ENCODE results near the gene GRIK4. TPM values are rescaled to one million over a fixed set of nuclear protein-coding genes. Genes with fewer than 3 reads are reported as not detected.

Gene GRIK4
- total RNA-seq (2014; rRNA removed; shearing (Covaris generic)) = 0.05 and 0.06 TPM in 2 replicates
- 0.17 TPM in 1 of 2 replicates, not detected in the other for total RNA-seq (2022)
- Bru-seq, nascent RNA = percentile 15 among the genes with signal in this experiment
- percentile 14 among the genes with signal in this experiment for BruChase-seq, experiment 1, labeled RNA remaining after a 6-hour chase
- percentile 11 among the genes with signal in this experiment for BruChase-seq, experiment 2, labeled RNA remaining after a 2-hour chase
- long read RNA-seq = 0 reads

GRCh38 chr11:120511116-120511819, at the start of gene GRIK4:
TSS of gene GRIK4 (plus strand) at chr11:120511748. CDS start at chr11:120660319, 148,571 bp downstream.
- Histone ChIP-seq H3K79me2 (ENCODE audit: insufficient read depth, low read depth, low read length) (no peaks in the 10 kb centered on the region), H3K4me3 (ENCODE audit: low read depth, low read length, poor library complexity, severe bottlenecking) (no peak within 1 kb of the TSS), H3K9me3 (ENCODE audit: low read length) (no peaks in the 10 kb centered on the region), H3K9me2 (ENCODE audit: insufficient read depth, low read length) (no peaks in the 10 kb centered on the region), H3K4me2 (ENCODE audit: low read length) (peak within 1 kb of the TSS; percentile 28; the same call in 1 of the 2 replicates), H2AFZ (ENCODE audit: low read length) (no peak within 1 kb of the TSS), H3K27ac (ENCODE audit: low read depth, low read length, poor library complexity, severe bottlenecking) (no peak within 1 kb of the TSS), H3K4me1 (ENCODE audit: insufficient read depth, low read length, poor library complexity, severe bottlenecking) (no peaks in the 10 kb centered on the region), H4K20me1 (ENCODE audit: insufficient read depth, low read length) (no peaks in the 10 kb centered on the region), H3K36me3 (ENCODE audit: insufficient read depth, low read length) (no peaks in the 10 kb centered on the region)
- ChIA-PET POLR2A (interaction anchor here (0.6 kb wide), 1 partner anchor 179 kb away, joined by 3 read pairs; no protein-coding TSS in a partner anchor), CTCF (ENCODE audit: unreplicated experiment) (no interaction called here)
- peak; percentile 88 for TF ChIP-seq CTCF (conservative IDR thresholded peaks at IDR 0.05; ENCODE audit: low read length)
- no peak for TF ChIP-seq EZH2phosphoT487 (IDR thresholded peaks at IDR 0.05; ENCODE audit: borderline replicate concordance, low read depth, low read length)
- BruUV-seq (replicated peaks) = no TSS peak
- DNase-seq (ENCODE audit: low spot score) = peak; percentile 81
- intact Hi-C loops (cut with micrococcal nuclease; ENCODE audit: unreplicated experiment) = loop anchor here (1.0 to 5.0 kb wide), 4 partner anchors 292 to 681 kb away; no protein-coding TSS in a partner anchor

- Histone ChIP-seq H3K9me3 (ENCODE audit: low read length) (no peaks in the 10 kb centered on the region), H4K20me1 (ENCODE audit: insufficient read depth, low read length) (no peaks in the 10 kb centered on the region), H3K4me2 (ENCODE audit: low read length) (no peak overlapping the region), H3K27ac (ENCODE audit: low read depth, low read length, poor library complexity, severe bottlenecking) (no peak overlapping the region), H3K9me2 (ENCODE audit: insufficient read depth, low read length) (no peaks in the 10 kb centered on the region), H3K4me3 (ENCODE audit: low read depth, low read length, poor library complexity, severe bottlenecking) (no peak overlapping the region), H2AFZ (ENCODE audit: low read length) (no peak overlapping the region), H3K79me2 (ENCODE audit: insufficient read depth, low read depth, low read length) (no peaks in the 10 kb centered on the region), H3K36me3 (ENCODE audit: insufficient read depth, low read length) (peaks cover 35% of the 10 kb centered on the region), H3K4me1 (ENCODE audit: insufficient read depth, low read length, poor library complexity, severe bottlenecking) (no peaks in the 10 kb centered on the region)
- ChIA-PET POLR2A (no interaction called here), CTCF (ENCODE audit: unreplicated experiment) (no interaction called here)
- TF ChIP-seq CTCF (conservative IDR thresholded peaks at IDR 0.05; ENCODE audit: low read length) (no peak), EZH2phosphoT487 (IDR thresholded peaks at IDR 0.05; ENCODE audit: borderline replicate concordance, low read depth, low read length) (no peak)
- no peak for DNase-seq (ENCODE audit: low spot score)
- BruUV-seq (replicated peaks) = no TSS peak
- intact Hi-C loops (cut with micrococcal nuclease; ENCODE audit: unreplicated experiment) = no loop called here
Observed at GRCh38 chr11:120462825-120463224, 48.7 kb upstream of the GRIK4 start.

All from OCI-LY7 (cell line).